Kidney (tissue), 14 donors: Measurements from ENCODE around the gene FN3K. TPM values are rescaled to one million over a fixed set of nuclear protein-coding genes. Genes with fewer than 3 reads are reported as not detected.
A peak's percentile ranks its signal among the peaks of the same experiment; 100 is the strongest.

Experiments used
- DNase-seq, 5 donors: peaks; one replicate each; pipeline ENCODE4 v3.0.0-alpha.2; 2013 to 2020
- FAIRE-seq: peaks from 2 replicates; lab custom pipeline; 2012; peaks lifted over from hg19 to GRCh38; lab: Jason Lieb, UNC
- H3K27ac ChIP-seq, 2 donors: one replicate each; pipeline ENCODE4 v1.7.0; 2013; ENCODE audit warnings: low read depth in 2 of 2, low read length in 2 of 2, inconsistent platforms in 1 of 2
- H3K27me3 ChIP-seq: one replicate; pipeline ENCODE4 v1.7.1; 2013; ENCODE audit warnings: low read length, inconsistent platforms; ENCODE audit not compliant: control insufficient read depth, insufficient read depth
- H3K36me3 ChIP-seq, 3 donors: one replicate each; pipeline versions ENCODE4 v1.7.0 to v1.7.1; 2013; ENCODE audit warnings: low read length in 3 of 3, control low read depth in 1 of 3, inconsistent platforms in 1 of 3; ENCODE audit not compliant: insufficient read depth in 3 of 3, control insufficient read depth in 2 of 3
- H3K4me1 ChIP-seq, 3 donors: one replicate each; pipeline versions ENCODE4 v1.7.0 to v1.7.1; 2013; ENCODE audit warnings: low read length in 3 of 3, inconsistent platforms in 1 of 3, low read depth in 1 of 3; ENCODE audit not compliant: control insufficient read depth in 2 of 3, insufficient read depth in 2 of 3
- H3K4me3 ChIP-seq, 3 donors: one replicate each; pipeline versions ENCODE4 v1.7.0 to v1.8.1; 2013; ENCODE audit warnings: low read length in 3 of 3, control low read depth in 1 of 3, inconsistent platforms in 1 of 3
- H3K9ac ChIP-seq, 3 donors: one replicate each; pipeline versions ENCODE4 v1.7.0 to v1.7.1; 2013; ENCODE audit warnings: low read length in 3 of 3, control low read depth in 1 of 3, inconsistent platforms in 1 of 3
- H3K9me3 ChIP-seq, 3 donors: one replicate each; pipeline versions ENCODE4 v1.7.0 to v1.7.1; 2013; ENCODE audit warnings: low read length in 3 of 3, control low read depth in 1 of 3, inconsistent platforms in 1 of 3; ENCODE audit not compliant: control insufficient read depth in 2 of 3, insufficient read depth in 1 of 3
- CTCF ChIP-seq: IDR thresholded peaks from 3 replicates; pipeline ENCODE4 v1.5.1; 2012; ENCODE audit warnings: mild to moderate bottlenecking, moderate library complexity, borderline replicate concordance; ENCODE audit not compliant: insufficient read depth; ENCODE audit errors: extremely low read depth
- intact Hi-C: fragments of 100-400 bp; cut with DNase I; formaldehyde crosslinking; loops from one replicate; pipeline ENCODE4 v1.11.1; 2022
- polyA plus RNA-seq: library from polyadenylated mRNA; stranded (reverse); fragments of 350-450 nt; fragmentation: Illumina TruSeq; extraction: RNeasy Lipid Tissue Mini Kit (QIAGEN cat#74804); gene quantifications from one replicate; pipeline ENCODE4 v1.2.3, GENCODE V29; 2014; ENCODE audit warnings: low read depth, low replicate concordance; ENCODE audit not compliant: insufficient read depth
- total RNA-seq: library from RNA; stranded (reverse); fragmentation: NEBNext Ultra II Directional; extraction: Animal tissue kit (Norgen Biotek cat#: 25700); gene quantifications from one replicate; pipeline ENCODE4 v1.2.1, GENCODE V29; 2021
- donor health status: control.
- donor health status: control.
- donor health status: control.
- donor health status: control.
- donor health status: control.
- donor health status: DM: yes; HTN: yes; CAD: no.
- donor health status: Normal renal cell carcinoma (clear cell type).

The FN3K gene
- total and polyA plus RNA-seq, 2 donors from 2014 or later: 33.3 to 114 TPM

- no peaks in the 10 kb centered on the region for H3K27me3 ChIP-seq
- no peak overlapping the region for H3K27ac ChIP-seq
- H3K4me1 ChIP-seq: peaks cover 0 to 2% (median under 1%) of the 10 kb centered on the region in 3 donors
- no peaks in the 10 kb centered on the region for H3K9me3 ChIP-seq
- peak in 1 of 5 donors; percentile 61 for DNase-seq
- H3K4me3 ChIP-seq: no peak overlapping the region
- TF ChIP-seq CTCF: no peak
- intact Hi-C loops: no loop called here
- H3K9ac ChIP-seq: no peak overlapping the region
- no peaks in the 10 kb centered on the region for H3K36me3 ChIP-seq
- no peak for FAIRE-seq
Observed at GRCh38 chr17:82710499-82711232, 24.7 kb upstream of the FN3K start.

- Histone ChIP-seq H3K9me3 (no peaks in the 10 kb centered on the region), H3K4me1 (peaks cover 0 to 15% (median 10%) of the 10 kb centered on the region in 3 donors), H3K36me3 (no peaks in the 10 kb centered on the region), H3K27me3 (no peaks in the 10 kb centered on the region), H3K9ac (no peak overlapping the region), H3K4me3 (no peak overlapping the region), H3K27ac (no peak overlapping the region)
- intact Hi-C loops: no loop called here
- TF ChIP-seq CTCF: no peak
- DNase-seq (peak in 1 of 5 donors; percentile 69), FAIRE-seq (no peak)
Observed at GRCh38 chr17:82713071-82713723, 22.2 kb upstream of the FN3K start.

GRCh38 chr17:82716203-82717010 is 19.0 kb upstream of the FN3K start, which contains the start of gene FN3KRP:
Gene FN3KRP (plus strand): TSS chr17:82716706. CDS start chr17:82716756, 50 bp downstream.
- H3K36me3 ChIP-seq: peaks cover 0 to 6% (median 0%) of the 10 kb centered on the region in 3 donors

More at GRCh38 chr17:82716203-82717010, 19.0 kb upstream of the FN3K start, which contains the start of gene FN3KRP:
- FAIRE-seq: no peak
- Histone ChIP-seq H3K27me3 (no peaks in the 10 kb centered on the region), H3K9me3 (no peaks in the 10 kb centered on the region), H3K4me3 (peak within 1 kb of the TSS; percentile 71 to 82 (median 71)), H3K27ac (peak within 1 kb of the TSS; percentile 65 to 72), H3K4me1 (peaks cover 0 to 17% (median 10%) of the 10 kb centered on the region in 3 donors), H3K9ac (peak within 1 kb of the TSS; percentile 24 to 61 (median 47))
- intact Hi-C loops: no loop called here
- peak; percentile 95 to 98 (median 98) for DNase-seq
- TF ChIP-seq CTCF: no peak
